AG10803 (cell line): ENCODE results near the gene ANKRD60.

Experiments
- DNase-seq: peaks from one replicate; pipeline ENCODE4 v3.0.0; 2010; ENCODE audit warnings: low read depth
- H3K4me3 ChIP-seq: 2 replicates; pipeline ENCODE4 v1.5.1; 2011; ENCODE audit warnings: mild to moderate bottlenecking, low read length, control low read depth
- TF ChIP-seq, protein P1 (sequence below): conservative IDR thresholded peaks from 2 replicates; pipeline ENCODE4 v1.5.1; 2011; ENCODE audit warnings: mild to moderate bottlenecking, low read length, control low read depth, inconsistent platforms

Gene ANKRD60

GRCh38 chr20:58268421-58268821 lies 40.0 kb upstream of the ANKRD60 start:
- TF ChIP-seq, protein P1, sequence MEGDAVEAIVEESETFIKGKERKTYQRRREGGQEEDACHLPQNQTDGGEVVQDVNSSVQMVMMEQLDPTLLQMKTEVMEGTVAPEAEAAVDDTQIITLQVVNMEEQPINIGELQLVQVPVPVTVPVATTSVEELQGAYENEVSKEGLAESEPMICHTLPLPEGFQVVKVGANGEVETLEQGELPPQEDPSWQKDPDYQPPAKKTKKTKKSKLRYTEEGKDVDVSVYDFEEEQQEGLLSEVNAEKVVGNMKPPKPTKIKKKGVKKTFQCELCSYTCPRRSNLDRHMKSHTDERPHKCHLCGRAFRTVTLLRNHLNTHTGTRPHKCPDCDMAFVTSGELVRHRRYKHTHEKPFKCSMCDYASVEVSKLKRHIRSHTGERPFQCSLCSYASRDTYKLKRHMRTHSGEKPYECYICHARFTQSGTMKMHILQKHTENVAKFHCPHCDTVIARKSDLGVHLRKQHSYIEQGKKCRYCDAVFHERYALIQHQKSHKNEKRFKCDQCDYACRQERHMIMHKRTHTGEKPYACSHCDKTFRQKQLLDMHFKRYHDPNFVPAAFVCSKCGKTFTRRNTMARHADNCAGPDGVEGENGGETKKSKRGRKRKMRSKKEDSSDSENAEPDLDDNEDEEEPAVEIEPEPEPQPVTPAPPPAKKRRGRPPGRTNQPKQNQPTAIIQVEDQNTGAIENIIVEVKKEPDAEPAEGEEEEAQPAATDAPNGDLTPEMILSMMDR: no peak
- no peak overlapping the region for H3K4me3 ChIP-seq
- DNase-seq: no peak

GRCh38 chr20:58267389-58268215 lies 39.1 kb upstream of the ANKRD60 start:
- no peak overlapping the region for H3K4me3 ChIP-seq
- TF ChIP-seq, protein P1: no peak
- DNase-seq: no peak

GRCh38 chr20:58264271-58264670 lies 35.8 kb upstream of the ANKRD60 start:
- H3K4me3 ChIP-seq: no peak overlapping the region
- TF ChIP-seq, protein P1: no peak
- DNase-seq: no peak

DNA sequence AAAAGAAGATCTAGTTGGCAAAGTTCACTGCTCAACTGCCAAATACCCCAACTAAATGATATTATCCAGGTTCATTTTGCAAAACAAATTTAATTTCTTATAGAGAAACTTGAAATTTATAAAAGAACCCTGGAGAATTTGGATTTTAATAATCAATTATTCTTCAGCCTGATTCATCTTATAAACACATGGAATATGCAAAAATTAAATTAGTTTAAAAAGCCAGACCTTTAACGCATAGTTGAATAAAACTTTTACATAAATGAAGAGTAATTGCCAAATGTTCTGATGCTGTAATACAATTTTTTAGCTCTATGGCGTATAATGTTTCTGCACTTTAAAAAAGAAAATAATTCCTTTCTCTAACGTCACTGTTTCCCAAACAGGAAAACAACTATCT lies 33.2 kb upstream of the ANKRD60 start:
- H3K4me3 ChIP-seq: no peak overlapping the region
- no peak for DNase-seq
- TF ChIP-seq, protein P1: no peak

GRCh38 chr20:58260006-58260405 lies 31.6 kb upstream of the ANKRD60 start:
- no peak overlapping the region for H3K4me3 ChIP-seq
- DNase-seq: peak; percentile 72
- TF ChIP-seq, protein P1: no peak

DNA sequence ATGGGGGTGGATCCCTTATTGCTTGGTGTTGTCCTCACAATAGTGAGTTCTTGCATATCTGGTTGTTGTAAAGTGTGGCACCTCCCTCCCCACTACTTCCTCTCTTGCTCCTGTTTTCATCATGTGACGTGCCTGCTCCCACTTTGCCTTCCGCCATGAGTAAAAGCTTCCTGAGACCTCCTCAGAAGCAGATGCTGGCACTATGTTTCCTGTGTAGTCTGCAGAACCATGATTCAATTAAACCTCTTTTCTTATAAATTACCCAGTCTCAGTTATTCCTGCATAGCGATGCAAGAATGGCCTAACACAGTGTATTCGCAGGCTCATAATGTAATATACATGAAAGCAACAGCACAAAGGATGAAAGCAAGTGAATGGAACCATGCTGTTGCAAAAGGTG lies 28.4 kb upstream of the ANKRD60 start:
- TF ChIP-seq, protein P1: no peak
- DNase-seq: no peak
- no peak overlapping the region for H3K4me3 ChIP-seq

DNA sequence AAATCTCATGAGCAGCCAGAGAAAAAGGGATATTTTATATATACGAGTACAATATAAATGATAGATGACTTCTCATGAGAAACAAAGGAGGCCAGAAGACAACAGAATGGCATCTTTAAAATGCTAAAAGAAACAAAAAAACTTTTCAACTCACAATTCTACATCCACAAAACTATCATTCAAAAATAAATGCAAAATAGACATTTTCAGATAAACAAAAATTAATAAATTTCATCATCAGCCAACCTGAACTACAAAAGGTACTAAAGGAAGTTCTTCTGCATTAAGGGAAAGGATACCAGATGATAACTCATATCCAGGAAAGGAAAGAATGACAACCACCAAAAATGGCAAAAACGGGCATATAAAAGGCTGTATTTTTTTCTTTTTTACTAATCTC lies 27.9 kb upstream of the ANKRD60 start:
- TF ChIP-seq, protein P1: no peak
- H3K4me3 ChIP-seq: no peak overlapping the region
- DNase-seq: no peak
